OCI-LY3 (cell line): ENCODE data around the gene LRRC37A2.
"Not testable (repeated sequence)": the region's sequence is repeated elsewhere in the genome, so short reads cannot be mapped to it uniquely, and the experiment has no call there.

Experiments used
- EZH2phosphoT487 ChIP-seq: fragments of 200-600 bp; shearing (Covaris generic); IDR thresholded peaks from 2 replicates; pipeline ENCODE4 v1.6.1; 2018; ENCODE audit warnings: antibody characterized with exemption, mixed run types, low read depth
- TF ChIP-seq, protein P1 (sequence below): fragments of 200-600, 300-600 bp; sonication (generic); IDR thresholded peaks from 2 replicates; pipeline ENCODE4 v1.5.1; 2014; ENCODE audit warnings: antibody characterized with exemption, low read length, low read depth

DNA sequence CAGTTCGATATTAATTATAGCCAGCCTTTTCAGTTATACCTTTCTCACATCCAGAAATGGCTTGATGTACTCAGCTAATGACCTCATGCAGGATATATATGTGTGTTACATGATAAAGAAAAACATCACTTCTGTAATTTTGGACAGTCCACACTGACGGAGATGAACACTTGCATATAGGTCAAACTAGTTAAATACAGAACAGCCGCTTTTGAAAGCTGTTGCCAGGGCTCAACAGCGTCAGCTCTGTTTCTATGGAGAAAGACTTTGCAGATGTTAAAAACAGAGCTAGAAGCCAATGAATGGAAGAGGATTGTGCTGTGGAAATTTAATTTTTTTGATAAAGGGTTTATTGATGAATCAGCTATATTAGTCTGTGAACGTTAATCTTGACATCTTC is 44.6 kb upstream of the LRRC37A2 start:
- TF ChIP-seq, protein P1, sequence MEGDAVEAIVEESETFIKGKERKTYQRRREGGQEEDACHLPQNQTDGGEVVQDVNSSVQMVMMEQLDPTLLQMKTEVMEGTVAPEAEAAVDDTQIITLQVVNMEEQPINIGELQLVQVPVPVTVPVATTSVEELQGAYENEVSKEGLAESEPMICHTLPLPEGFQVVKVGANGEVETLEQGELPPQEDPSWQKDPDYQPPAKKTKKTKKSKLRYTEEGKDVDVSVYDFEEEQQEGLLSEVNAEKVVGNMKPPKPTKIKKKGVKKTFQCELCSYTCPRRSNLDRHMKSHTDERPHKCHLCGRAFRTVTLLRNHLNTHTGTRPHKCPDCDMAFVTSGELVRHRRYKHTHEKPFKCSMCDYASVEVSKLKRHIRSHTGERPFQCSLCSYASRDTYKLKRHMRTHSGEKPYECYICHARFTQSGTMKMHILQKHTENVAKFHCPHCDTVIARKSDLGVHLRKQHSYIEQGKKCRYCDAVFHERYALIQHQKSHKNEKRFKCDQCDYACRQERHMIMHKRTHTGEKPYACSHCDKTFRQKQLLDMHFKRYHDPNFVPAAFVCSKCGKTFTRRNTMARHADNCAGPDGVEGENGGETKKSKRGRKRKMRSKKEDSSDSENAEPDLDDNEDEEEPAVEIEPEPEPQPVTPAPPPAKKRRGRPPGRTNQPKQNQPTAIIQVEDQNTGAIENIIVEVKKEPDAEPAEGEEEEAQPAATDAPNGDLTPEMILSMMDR, result not testable (repeated sequence)
- not testable (repeated sequence) for TF ChIP-seq EZH2phosphoT487
